PFSK-1 (cell line): ENCODE measurements around the gene RIPPLY1.

Experiments
- FOXP2 ChIP-seq: optimal IDR thresholded peaks from 2 replicates; pipeline ENCODE3; 2011; ENCODE audit warnings: borderline replicate concordance, control low read depth, inconsistent platforms; ENCODE audit not compliant: insufficient read depth; ENCODE audit errors: extremely low read length, extremely low read depth
- POLR2AphosphoS5 ChIP-seq: IDR thresholded peaks from 2 replicates; pipeline ENCODE4 v1.6.1; 2012; ENCODE audit warnings: low read depth, mild to moderate bottlenecking, control low read depth, low read length, moderate library complexity
- REST ChIP-seq, 2 experiments: IDR thresholded peaks; 2 replicates each; pipeline versions ENCODE4 v1.6.1 to v1.8.0; 2011 to 2012; ENCODE audit warnings: low read depth in 2 of 2, low read length in 2 of 2, control low read depth in 1 of 2, inconsistent platforms in 1 of 2, mild to moderate bottlenecking in 1 of 2, moderate library complexity in 1 of 2; ENCODE audit not compliant: insufficient read depth in 1 of 2
- SIN3A ChIP-seq: IDR thresholded peaks from 2 replicates; pipeline ENCODE4 v1.6.1; 2012; ENCODE audit warnings: mild to moderate bottlenecking, low read length, moderate library complexity, borderline replicate concordance; ENCODE audit not compliant: insufficient read depth
- TAF1 ChIP-seq: IDR thresholded peaks from 2 replicates; pipeline ENCODE4 v1.6.1; 2012; ENCODE audit warnings: low read length, control low read depth, borderline replicate concordance; ENCODE audit not compliant: insufficient read depth

Gene RIPPLY1

GRCh38 chrX:106863697-106864096 is 39.4 kb downstream of the RIPPLY1 start:
- TF ChIP-seq POLR2AphosphoS5: no peak
- no peak for TF ChIP-seq SIN3A
- no peak for TF ChIP-seq FOXP2
- TF ChIP-seq TAF1: no peak
- no peak for TF ChIP-seq REST (IDR thresholded peaks at IDR 0.05; ENCODE audit: insufficient read depth in 1 of 2, low read depth in 2 of 2, low read length in 2 of 2)

GRCh38 chrX:106862972-106863688 is 40.0 kb downstream of the RIPPLY1 start:
- TF ChIP-seq SIN3A (no peak), REST (IDR thresholded peaks at IDR 0.05; ENCODE audit: insufficient read depth in 1 of 2, low read depth in 2 of 2, low read length in 2 of 2) (no peak), TAF1 (no peak), FOXP2 (no peak), POLR2AphosphoS5 (no peak)
